HG03520 (cell line): ENCODE measurements around the gene GPR37L1.
A peak's percentile ranks its signal among the peaks of the same experiment; 100 is the strongest.

Experiments
- ATAC-seq: cut with Tn5 transposase; IDR thresholded peaks from one replicate; pipeline ENCODE4 v1.9.1; 2021; ENCODE audit warnings: mild to moderate bottlenecking, moderate library complexity; ENCODE audit not compliant: unreplicated experiment

Gene GPR37L1

DNA sequence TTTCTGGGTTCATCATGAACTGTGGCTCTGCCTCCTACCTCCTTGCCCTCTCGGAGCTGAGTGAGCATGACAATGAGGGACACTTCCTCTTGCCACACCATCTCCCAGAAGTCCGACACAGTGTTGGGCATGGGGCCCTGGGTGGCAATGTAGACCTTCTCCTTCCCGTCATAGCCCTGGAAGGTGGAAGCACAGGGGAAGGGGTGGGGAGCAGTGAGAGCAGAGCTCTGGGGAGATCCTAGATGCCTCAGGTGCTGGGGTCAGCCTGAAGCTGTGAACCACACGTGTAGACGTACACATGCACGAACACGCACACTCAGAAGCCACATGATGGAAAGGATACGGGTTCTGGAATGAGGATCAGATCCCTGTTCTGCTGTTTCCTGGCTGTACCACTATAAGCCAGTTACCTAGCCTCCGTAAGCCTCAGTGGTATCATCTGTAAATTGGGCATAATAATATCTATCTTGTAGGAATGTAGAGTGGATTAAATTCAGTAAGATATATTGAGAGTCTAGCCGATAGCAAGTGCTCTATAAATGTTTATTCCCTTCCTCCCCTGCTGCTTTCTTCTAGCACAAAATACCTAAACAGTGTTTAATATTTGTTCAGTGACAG, 31.5 kb downstream of the GPR37L1 start:
- no peak for ATAC-seq

DNA sequence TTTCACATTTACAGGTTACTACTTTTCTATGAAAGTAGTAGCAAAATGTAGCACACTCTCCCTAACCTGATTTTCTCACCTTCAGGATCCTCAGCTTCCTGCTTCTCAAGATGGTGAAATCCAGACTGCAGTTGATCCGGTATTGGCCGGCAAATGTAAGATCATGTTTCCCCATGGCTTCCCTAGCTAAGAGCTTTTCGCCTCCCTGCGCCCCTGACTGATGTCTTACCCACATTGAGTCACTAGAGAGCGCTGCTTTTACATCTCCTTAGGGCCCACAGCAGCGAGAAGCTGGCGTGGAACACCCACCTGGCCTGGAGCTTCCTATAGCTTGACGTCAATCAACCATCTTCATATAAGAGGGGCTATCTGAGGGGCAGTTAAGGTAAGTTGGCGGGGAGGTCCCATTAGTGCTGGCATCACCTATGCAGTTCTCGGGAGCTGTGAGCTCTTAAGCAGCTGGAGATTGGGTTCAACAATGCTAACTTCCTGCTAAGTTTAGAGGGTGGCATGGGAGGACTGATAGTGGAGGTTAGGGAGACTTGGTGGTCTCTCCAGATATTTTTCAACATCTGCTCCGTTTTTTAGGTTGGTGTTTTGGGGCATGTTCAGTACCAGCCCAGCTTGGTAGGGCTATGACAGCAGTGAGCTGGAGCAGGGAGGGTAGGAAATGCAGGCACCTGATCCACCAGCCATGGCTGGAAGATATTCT, 32.2 kb downstream of the GPR37L1 start:
- ATAC-seq: no peak

DNA sequence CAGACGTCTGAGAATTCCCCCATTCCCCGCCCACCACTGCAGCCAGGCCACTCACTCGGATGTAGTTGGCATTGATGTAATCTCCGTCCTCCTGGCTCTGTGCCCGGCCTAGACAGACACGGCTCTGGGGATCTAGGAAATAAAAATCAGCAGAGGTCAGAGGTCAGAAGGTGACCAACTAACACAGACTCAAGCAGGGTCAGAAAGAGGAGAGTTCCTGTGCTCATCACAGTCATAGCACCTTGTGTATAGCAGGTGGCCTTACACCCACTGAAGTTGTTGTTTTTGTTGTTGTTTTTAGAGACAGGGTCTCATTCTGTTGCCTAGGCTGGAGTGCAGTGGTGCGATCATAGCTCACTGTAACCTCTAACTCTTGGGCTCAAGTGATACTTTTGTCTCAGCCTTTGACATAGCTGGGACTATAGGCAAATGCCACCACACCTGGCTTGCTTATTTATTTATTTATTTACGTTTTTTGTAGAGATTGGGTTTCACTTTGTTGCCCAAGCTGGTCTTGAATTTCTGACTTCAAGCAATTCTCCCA, 32.8 kb downstream of the GPR37L1 start:
- ATAC-seq: no peak

DNA sequence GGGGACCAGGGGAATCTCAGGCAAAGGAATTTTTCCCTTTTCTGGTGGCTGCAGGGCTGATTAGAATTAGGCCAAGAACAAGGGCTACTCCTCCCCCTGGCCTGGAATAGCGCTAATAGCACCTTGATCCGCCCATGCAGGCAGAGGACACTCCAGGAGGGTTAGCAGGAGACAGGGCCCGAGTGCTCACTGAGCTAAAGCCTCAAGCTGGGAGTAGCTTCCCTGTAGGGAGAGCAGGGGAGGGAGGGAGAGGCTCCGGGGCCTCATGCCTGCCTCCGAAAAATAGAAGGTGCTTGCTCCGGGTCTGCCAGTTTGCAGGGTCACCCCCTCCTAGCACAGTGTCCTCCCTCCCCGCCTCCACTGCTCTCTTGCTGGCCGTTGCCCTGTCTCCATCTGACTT, 33.9 kb downstream of the GPR37L1 start:
- ATAC-seq: no peak

DNA sequence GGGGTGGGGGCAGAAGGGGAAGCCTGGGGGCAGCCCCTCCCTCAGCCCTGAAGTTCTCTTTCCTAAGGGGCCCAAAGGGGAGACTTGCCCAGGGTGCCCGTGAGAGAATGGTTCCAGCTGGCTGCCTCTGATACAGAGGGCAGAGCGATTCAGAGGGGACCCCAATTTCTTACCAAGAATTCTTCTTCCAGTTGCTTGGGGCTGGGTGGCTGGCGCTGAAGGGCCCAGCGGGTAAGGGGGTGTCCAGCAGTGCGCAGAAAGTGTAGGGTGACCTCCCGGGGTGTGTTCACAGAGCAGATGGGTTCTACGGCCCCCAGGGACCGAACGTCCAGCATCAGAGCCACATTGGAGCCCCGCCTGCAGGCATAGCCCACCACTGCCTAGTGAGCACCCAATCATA, 35.2 kb downstream of the GPR37L1 start:
- no peak for ATAC-seq

DNA sequence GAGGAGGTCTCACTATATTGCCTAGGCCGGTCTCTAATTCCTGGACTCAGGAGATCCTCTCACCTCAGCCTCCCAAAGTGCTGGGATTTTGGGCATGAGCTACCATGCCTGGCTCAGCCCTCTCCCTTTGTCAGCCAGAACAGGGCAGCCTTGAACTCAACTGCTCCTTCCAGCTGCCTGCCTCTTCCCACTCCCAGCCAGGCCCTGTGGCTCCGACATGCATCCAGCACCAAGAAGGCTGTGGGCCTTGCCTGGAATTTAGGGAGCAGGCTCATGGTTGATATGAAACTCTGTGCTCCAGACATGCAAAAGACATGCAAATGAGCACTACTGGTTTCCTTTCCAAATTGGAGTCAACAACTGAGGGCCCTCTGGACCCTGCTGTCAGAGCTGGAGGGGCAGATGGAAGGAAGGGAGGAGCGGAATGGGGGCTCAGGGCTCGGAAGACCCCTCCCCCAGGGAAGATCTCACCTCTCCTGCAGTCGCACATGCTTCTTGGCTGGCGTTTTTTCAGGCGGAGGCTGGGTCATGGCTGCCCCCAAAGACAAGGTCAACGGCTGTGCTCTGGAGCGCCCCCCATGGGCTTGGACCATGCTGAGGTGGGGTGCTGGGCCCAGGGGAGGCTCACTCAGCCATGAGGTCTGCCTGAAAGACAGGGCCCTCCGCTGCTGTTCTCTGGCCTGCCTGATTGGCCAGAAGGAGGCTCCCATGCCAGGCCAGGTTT, 36.3 kb downstream of the GPR37L1 start:
- ATAC-seq: no peak

DNA sequence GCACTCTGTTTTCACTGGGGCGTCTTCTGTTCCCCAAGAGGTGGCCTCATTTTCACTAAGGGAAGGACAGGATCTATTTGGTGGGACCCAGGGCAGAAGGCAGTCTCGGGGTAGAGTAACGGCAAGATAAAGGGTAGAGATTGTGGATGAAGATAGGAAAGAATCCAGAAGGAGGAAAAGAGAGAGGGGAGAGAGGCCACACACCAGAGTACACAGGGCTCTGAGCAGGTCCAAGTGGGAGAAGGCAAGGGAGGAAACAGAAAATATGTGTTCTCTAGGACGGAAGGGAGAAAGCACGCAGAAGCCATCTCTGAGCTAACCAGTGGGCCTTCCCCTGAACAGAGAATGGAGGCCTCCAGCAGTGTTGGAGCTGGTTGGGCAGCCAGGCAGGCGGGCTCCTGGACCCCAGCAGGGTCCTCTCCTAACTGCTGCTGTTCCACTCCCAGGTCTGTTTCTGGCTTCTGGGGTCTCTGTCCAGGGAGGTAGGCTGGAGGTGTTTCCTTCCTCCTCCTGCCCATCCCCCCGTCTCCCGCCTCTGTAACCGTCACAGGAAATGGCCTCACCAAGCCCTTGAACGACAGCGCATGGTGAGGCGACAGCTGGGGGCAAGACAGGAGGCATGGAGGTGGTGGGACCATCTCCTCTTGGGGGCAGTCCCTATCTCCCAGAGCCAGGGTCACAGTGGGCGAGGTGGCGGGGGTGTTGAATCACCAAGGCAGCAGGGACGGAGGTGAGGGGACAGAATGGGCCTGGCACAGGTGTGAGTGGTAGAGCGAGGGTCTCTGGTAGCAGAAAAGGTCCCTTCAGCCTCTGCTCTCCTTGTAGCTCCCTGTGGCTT, 37.0 kb downstream of the GPR37L1 start:
- ATAC-seq: no peak

DNA sequence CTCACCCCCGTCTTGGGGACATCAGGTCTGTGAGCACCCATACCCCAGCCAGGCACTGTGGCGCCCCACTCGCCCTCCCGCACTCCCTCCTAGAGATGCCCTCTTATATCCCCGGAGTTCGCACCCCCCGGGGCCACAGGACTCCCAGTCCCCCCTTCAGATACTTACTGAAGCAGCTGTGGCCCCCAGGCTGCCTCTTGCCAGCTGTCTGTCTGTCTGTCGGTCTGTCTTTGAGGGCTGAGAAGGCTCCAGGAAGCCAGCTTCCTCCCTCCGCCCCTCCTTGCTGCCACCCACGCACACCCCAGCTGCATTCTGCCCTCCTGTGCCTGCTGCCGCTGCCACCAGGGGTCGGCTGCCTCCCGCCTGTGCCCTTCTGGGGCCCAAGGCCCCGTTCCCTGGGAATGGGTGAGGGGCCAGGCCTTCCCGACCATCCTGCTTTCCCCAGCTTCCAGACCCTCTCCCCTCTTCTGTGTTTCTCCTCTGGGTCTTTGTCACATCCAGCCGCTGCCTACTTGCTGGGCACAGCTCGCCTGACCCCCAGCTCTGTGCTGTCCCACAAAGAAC, 37.7 kb downstream of the GPR37L1 start, which contains the start of gene PTPN7:
Gene PTPN7, minus strand, starts transcription at position 226 of the 564 bp plus-strand sequence. CDS start 1,200 bp downstream, outside the sequence.
- peak; percentile 35 for ATAC-seq

DNA sequence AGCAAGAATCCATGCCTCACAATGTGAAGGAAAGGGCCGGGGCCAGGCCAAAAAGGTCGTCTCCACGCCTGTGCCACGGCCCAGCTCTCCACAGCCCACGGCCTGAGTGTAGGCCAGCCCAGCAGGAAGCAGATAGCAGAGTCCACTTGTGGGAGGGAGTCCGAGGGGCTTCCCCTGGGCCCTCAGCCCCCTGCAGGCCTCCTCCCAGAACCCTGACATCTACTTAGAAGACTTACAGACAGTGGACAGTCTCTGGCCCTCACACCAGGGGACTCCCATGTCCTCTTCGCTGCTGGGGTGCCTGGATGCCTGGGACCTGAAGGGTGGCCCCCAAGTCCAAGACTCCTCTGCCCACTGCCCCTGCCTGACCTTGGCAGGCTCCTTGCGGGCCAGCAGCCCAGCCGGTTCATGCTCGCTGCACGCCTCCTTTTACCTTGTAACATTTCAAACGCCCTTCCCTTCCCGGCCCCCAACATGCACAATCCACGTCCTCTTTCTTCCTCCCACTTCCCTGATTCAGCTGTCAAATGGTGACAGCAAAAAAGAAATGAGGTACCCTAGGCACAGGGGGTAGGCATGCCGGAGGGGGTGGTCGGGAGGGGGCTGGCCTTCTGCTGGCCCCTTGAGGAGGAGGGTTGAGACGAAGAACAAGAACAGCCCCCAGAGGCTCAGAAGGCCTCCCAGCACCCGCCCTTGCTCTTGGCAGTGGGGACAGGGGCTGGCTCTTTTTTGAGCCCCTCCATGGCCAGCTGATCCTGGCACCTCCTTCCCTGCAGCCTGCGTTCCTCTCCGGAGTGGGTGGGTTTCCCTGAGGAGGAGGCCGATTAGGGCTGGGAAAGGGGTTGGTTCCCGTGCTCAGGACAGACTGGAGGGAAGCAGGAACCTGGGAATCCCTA, 38.7 kb downstream of the GPR37L1 start:
- ATAC-seq: no peak

DNA sequence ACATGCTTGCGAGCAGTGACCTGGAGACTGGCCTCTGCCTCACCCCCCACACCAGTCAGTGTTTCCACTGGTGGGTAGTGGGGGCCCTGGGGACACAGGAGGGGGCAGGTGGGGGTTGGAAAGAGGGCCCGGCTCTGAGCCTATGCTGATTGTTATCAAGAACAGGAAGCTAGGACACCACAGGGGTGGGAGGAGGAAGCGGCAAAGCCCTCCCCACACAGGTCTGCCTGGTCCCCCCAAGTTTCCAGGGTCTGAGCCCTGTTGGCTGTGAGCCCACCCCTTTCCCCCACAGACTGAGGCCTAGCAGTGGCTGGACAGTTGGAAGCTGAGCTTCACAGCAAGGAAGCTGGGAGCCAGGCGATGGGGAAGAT, 39.3 kb downstream of the GPR37L1 start:
- ATAC-seq: no peak

DNA sequence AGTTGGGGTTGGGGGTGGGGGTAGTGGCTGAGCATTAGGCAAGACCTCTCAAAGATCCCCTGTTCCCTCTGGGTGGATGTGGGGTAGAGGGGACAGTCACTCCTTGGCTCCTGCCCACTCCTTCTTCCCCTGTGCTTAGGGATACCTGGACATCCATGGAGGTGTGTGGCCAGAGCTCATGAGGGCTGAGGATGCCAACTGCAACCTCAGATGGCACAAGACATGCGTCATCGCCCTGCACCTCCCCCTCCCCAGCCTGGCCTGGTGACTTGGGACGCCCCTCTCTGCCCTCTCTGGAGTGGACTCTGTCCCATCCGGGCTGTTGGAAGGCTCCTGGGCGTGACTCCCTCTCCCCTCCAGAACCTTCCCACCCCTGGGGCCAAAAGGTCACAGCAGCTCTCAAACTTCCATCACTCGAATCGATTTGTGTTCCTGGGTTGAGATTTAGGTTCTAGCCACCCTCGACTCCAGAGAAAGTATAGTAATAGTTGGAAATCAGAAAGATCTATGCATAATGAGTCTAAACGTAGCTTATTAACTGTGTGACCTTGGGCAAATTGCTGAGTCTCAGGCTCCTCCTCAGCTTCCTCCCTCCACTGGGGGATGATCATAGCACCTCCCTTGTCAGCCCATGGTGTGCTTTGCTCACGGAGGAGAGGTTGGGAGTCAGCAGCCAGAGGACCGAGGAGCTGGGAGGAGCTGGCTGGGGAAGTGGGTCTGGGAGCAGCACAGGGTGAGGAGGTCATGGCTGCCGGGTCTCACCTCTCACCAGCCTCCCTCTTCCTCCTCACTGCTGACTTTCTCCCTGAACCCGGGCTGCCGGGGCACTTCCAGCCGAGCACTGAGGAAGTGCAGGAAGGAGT, 39.9 kb downstream of the GPR37L1 start:
- no peak for ATAC-seq

DNA sequence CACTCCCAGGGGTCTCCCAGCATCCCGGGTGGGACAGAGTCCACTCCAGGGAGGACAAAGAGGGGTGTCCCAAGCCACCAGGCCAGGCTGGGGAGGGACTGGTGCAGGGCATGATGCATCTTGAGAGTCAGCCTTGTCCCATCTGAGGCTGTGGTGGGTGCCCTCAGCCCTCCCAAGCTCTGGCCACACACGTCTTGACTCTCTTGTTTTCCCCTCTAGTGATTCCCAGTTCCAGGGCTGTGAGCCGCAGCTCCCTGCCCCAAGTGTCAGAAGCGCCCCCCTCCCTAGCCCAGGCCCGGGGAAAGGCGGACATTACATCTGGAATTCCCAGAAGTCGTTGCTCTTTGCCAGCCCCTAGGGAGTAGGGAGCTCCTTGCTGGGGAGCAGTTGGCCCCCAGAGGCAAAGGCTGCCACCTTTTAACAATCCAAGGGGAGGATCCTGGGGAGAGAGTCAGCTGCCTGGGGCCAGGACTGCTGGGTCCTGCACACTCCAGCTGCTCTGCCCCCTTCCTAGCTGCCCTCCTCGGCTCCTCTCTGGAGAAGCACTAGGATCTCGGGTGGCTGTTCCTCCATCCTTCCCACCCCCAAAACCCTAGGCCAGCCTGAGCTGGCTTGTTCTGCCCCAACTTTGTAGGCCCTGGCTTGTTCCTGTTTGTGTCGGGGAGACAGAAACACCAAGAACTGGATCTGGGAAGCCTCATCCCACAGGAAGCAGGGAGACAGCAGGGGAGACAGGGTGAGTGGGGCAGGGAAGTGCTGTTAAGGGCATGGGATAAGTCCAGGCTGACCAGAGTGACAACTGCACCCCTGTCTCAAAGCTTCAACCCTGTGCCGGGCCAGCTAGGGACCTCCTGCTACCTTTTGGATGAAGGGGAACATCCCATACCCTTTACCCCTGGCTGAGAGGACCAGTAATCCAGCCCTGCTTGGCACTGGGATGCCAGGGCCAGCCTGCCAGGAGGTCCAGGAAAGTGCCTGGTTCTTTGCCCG, 40.9 kb downstream of the GPR37L1 start:
- no peak for ATAC-seq

DNA sequence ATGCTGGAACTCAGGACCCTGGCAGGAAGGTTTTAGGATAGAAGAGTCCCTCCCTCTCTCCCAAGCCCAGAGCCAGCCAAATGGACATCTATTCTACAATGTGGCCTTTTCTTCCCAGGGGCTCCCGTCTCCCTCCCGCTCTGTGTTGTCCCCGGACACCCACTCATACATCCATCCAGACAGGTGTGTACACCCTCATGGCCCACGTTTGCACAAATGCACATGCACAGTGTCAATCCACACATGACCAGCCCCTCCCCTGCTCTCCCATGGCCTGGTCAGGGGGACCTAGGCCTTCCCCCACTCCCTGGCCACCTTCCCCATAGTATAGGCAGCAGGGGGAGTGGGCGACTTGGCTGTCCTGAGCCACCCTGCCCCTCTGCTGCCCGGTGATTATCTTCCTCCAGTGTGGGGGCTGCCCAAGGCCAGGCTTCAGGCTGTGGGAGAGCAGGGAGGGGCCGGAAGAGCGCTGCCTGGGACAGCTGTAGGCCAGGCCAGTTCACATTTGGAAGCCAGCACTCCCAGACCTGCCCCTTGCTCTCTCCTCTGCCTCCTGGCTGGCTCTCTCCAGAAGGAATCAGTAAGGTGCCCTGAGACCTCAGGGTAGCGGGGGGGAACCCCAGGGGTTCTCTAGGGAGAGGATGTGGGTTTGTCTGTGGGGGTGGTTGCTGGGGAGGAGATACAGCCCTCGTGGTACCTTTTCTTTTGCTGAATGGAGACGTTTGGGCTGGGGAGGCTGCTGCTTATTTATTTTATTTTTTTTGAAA, 41.7 kb downstream of the GPR37L1 start:
- peak; percentile 44 for ATAC-seq

DNA sequence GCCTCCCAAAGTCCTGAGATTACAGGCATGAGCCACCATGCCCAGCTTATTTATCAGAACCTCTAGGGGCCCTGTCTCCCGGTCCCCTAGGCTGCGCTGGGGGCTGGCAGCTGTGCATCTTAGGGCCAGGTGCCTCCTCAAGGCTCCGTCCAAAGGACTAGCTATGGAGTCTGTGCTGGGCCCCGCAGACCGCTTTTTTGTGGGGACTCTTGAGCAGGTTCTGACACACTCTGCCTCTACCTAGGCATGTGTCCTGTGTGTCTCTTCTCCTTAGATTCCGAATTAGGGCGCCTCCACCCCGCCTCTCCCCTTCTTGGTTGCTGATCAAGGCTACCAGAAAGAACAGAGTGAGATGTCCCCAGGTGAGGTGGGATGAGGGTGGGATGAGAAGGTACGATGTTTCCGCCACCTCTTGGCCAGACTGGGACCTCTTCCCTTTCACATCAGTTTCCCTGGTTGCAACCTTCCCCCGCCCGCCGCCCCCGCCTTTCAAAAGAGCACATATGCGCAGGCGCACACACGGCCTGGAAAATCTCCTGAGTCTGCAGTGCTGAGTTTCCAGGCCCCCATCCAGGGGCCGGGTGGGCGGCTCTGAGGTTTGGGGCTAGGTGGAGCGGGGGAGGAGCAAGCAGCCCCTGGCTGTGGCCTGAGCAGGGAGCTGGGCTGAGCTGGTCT, 42.7 kb downstream of the GPR37L1 start:
- no peak for ATAC-seq

DNA sequence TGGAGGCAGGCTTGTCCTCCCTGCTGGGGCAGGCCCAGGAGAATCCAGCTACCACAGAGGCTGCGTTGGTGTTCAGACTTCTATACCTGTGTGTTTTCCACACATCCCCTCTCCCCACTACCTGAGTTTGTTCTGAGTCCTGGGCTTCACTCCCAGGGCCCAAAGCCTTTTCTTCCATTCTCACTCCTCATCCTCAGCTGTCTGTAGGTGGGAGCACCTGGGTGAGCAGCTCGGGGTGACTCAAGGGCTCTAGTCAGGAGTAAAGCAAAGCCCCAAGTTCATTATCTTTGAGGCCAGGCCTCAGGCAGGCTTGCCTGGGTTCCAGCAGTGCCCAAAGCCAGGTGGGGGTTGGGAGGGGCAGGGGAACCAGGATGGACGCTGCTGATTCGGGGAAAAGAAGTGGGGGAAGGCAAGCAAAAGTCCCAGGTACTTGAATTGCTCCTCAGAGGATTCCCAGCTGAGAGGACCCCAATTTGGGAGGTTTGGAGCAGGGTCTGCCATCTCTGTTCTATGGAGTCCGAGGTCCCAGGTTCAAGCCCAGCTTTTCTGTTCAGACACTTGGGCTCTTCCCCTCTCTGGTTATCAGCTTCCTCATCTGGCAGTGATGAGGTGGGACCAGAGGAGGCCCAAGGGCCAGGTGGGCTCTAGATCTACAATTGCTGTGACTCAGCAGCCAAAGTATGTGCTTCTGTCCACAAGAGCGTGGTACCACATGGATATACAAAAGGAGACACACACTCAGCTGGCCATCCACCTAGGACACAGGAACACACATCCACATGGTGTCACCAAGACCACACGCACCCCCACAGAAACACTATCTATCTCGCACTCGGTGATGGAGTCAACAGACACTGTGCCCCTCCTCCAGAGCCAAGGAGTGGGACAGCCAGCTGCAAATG, 43.5 kb downstream of the GPR37L1 start:
- no peak for ATAC-seq
